GM12875 (cell line): ENCODE data around the gene SCYGR8.

Experiments
- H3K4me3 ChIP-seq: one replicate; pipeline ENCODE4 v1.5.1; 2011; ENCODE audit warnings: low read depth, low read length, control low read depth
- CTCF ChIP-seq: IDR thresholded peaks from 2 replicates; pipeline ENCODE4 v1.5.1; 2011; ENCODE audit warnings: low read depth, mild to moderate bottlenecking, control low read depth, inconsistent platforms, low read length, moderate library complexity, borderline replicate concordance; ENCODE audit not compliant: insufficient read depth

SCYGR8 gene

GRCh38 chr2:227774011-227774624 is 28.4 kb downstream of the SCYGR8 start:
- no peak overlapping the region for H3K4me3 ChIP-seq
- peak; percentile 28; the same call in 1 of the 2 replicates for TF ChIP-seq CTCF

- H3K4me3 ChIP-seq = no peak overlapping the region
- TF ChIP-seq CTCF = no peak
Observed at GRCh38 chr2:227774895-227775842, 29.5 kb downstream of the SCYGR8 start.

DNA sequence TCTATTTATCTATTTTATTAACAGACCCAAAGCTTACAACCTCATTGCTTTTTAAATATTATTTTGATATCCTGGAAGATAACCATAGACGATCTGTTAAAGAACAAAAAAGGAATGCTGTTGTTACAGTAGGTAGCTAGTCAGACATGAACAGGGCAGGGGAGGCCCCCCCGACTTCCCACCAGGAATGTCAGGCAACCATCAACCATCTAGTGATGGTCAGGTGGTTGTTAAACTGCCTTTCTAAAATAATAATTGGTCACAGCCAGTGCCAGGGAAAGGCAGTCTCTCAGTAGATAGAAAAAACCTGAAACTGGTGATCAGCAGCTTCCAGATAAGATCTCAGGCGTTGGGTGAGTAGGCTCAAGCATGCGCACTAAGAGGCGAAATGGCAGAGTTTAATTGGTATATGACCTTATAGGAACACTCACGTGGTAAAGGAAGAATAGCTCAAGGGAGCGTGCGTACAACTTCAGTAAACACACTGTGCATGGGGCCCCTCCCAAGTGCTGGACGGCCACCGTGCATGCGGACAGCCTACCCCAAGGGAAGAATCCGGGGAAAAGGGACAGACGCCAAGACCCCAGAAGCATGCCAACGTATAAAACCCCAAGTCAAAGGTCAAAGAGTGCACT is 35.4 kb downstream of the SCYGR8 start:
- TF ChIP-seq CTCF = no peak
- no peak overlapping the region for H3K4me3 ChIP-seq

GRCh38 chr2:227781841-227782240 is 36.1 kb downstream of the SCYGR8 start:
- H3K4me3 ChIP-seq = no peak overlapping the region
- no peak for TF ChIP-seq CTCF

GRCh38 chr2:227782804-227783203 is 37.1 kb downstream of the SCYGR8 start:
- no peak for TF ChIP-seq CTCF
- no peak overlapping the region for H3K4me3 ChIP-seq

DNA sequence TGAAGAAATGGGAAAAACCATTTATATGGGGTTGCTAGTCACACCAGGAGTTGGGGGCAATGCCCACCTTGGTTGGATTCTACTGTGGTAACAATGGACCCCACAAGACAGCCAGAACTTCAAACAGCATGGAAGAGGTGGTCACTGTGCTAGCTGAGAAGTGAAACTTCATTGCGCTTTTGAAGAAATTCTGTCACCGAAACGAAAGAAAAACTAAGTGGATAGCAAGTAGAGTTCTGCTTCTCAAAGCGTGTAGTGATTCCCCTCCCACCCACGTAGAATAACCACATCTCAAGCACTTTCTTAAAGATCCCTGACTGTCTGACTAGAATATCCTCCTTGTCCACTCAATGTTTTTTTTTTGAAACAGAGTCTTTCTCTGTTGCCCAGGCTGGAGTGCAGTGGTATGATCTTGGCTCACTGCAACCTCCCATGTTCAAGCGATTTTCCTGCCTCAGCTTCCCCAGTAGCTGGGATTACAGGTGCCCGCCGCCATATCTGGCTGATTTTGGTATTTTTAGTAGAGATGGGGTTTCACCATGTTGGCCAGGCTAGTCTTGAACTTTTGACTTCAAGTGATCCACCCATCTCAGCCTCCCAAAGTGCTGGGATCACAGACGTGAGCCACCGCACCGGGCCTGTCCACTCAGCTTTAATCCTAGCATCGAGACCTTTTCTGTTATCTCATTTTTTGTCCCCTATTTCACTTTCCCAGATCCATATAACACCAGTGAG is 37.9 kb downstream of the SCYGR8 start:
- TF ChIP-seq CTCF = no peak
- H3K4me3 ChIP-seq = no peak overlapping the region
